HUDEP-2 (cell line): ENCODE measurements around the gene NUTM2D.
A peak's percentile ranks its signal among the peaks of the same experiment; 100 is the strongest.
"Not testable (repeated sequence)": the region's sequence is repeated elsewhere in the genome, so short reads cannot be mapped to it uniquely, and the experiment has no call there.

Source experiments
- DNase-seq, 76 experiments: peaks; one replicate each; lab custom pipeline; 2025; ENCODE audit not compliant: unreplicated experiment in 76 of 76; lab: John Stamatoyannopoulos, UW

NUTM2D gene

DNA sequence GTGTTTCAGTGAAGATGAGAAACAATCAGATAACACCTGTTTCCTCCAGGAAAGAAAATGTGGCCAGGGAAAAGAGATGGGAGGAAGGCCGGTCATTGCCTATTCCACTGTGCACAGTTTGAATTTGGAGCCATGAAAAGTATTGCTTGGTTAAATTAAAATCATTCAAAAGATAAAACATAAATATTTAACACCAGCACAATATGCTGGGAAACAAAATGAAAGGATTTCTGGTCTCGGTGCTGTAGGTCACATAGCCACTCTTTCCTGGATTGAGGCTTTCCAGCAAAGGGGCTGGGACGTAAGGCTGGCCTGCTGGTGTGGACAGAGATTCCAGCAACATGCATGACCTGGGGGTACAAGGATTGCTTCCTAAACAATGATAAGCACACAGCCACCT, at the start of gene NUTM2D:
TSS of gene NUTM2D (plus strand) at position 301 of the 400 bp plus-strand sequence. CDS start 522 bp downstream, outside the sequence.
- not testable (repeated sequence) for DNase-seq

DNA sequence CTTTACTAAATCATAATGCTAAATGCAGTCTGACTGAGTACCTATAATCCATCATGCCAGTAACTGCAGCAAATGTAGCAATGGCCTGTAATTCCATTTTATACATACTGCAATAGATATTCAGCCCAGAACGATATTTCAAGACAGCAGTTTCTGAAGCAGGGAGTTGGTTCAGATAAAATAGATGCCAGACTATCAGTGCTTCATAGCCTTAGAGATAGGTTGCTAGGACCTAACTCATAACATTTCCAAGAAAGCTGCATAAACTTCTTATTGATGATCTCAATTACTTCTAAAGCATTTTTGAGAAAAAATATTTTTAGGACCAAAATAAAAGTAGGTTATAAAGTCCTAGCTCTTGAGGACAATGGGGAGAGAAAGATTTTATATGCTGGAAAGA, 48.8 kb upstream of the NUTM2D start:
- DNase-seq = peak in 20 of 76 experiments; percentile 3 to 60 (median 22)

- not testable (repeated sequence) for DNase-seq
Observed at GRCh38 chr10:87309657-87310056, 47.9 kb upstream of the NUTM2D start.

- DNase-seq = not testable (repeated sequence)
Observed at GRCh38 chr10:87311521-87311920, 46.0 kb upstream of the NUTM2D start.

DNA sequence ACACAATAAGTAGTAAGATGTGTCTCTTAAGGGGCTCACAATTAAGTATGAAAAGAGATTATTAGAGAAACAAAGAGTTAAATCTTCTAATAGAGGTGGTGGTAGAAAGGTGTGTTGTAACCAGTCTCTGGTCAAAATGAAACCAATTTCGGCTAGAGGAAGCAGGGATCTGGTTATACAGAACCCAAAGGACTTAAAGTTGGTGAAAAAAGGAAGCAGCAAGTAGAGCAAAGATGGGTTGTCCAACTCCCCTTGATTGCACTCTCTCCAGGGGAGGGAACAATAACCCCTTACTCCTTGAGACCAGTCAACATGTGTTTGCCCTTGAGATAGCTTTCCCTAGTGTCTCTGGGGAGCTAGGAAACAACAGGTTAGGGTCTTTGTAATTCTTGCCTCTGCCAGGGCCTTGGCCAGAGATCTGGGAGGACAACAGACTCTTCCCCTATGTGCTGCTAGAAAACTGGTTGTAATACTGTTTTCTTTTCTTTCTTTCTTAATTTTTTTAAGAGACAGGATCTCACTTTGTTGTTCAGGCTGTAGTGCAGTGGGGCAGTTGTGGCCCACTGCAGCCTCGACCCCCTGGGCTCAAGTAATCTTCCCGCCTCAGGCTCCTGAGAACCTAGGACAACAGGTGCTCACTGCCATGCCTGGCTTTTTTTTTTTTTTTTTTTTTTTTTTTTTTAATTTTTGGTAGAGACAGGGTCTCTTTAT, 43.7 kb upstream of the NUTM2D start:
- DNase-seq = not testable (repeated sequence)

DNA sequence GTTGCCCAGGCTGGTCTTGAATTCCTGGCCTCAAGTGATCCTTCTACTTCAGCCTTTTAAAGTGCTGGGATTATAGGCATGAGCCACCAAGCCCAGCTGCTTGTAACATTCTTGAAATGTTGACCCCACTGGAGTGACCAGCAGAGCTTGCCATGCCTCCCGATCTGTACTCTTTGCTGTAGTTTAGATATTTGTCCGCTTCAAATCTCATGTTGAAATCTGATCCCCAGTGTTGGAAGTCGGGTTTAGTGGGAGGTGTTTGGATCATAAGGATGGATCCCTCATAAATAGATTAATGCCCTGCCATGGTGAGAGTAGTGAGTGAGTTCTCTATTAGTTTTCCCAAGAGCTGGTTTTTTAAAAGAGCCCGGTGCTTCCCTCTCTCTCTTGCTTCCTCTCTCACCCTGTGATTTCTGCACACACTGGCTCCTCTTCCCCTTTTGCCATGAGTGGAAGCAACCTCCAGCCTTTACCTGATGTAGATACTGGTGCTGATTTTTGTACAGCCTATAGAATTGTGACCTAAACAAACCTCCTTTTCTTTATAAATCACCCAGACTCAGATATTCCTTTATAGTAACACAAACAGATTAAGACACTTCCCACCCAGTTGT, 43.1 kb upstream of the NUTM2D start:
- DNase-seq = not testable (repeated sequence)

- DNase-seq = not testable (repeated sequence)
Observed at GRCh38 chr10:87321505-87321904, 36.0 kb upstream of the NUTM2D start.

DNA sequence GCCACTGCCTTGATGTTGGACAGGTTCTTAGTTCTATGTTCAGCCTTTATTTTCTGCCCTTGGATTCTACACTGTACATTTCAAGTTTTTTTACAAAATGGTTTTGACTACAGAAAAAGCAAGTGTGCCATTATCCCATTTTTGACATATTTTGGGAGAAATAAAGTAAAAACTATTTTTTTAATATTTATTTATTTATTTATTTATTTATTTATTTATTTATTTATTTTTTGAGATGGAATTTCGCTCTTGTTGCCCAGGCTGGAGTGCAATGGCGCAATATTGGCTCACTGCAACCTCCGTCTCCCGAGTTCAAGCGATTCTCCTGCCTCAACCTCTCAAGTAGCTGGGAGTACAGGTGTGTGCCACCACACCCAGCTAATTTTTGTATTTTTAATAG, 33.0 kb upstream of the NUTM2D start:
- DNase-seq = not testable (repeated sequence)

DNA sequence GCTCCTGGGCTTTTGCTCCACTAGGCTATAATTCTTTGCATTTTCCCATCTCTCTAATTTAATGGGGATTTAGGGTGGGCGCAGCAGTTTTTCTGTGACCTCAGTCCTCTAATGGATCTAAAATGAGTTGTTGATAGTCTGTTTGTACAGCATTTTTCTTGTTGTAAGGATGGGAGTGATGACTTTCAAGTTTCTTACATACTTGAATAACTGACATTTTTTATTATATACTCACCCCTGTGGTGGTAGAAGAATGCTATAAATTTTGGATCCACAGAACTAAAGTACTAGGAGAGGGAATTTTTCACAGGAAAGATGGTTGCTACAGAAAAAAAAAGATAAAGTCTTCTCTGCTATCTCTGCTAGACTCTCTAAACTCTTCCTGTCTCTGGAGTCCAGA, 29.6 kb upstream of the NUTM2D start:
- not testable (repeated sequence) for DNase-seq

- not testable (repeated sequence) for DNase-seq
Observed at GRCh38 chr10:87329131-87329530, 28.4 kb upstream of the NUTM2D start.

- DNase-seq = not testable (repeated sequence)
Observed at GRCh38 chr10:87332687-87333086, 24.9 kb upstream of the NUTM2D start.

DNA sequence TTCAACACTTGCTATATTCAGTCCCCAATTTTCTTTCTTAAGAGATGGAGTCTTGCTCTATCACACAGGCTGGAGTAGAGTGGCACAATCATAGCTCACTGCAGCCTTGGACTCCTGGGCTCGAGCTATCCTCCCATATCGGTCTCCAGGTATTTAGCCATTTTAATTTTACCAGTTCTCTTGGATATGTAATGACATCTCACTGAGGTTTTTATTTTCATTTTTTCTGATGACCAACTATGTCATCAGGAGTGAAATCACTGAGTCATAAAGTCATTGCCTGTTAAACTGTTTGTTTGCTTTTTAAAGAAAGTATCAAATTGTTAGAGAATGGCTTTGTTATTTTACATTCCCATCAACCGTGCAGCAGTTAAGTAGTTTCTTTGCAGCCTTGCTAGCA, 17.1 kb upstream of the NUTM2D start:
- DNase-seq = peak in 4 of 76 experiments; percentile 10 to 33 (median 12)

DNA sequence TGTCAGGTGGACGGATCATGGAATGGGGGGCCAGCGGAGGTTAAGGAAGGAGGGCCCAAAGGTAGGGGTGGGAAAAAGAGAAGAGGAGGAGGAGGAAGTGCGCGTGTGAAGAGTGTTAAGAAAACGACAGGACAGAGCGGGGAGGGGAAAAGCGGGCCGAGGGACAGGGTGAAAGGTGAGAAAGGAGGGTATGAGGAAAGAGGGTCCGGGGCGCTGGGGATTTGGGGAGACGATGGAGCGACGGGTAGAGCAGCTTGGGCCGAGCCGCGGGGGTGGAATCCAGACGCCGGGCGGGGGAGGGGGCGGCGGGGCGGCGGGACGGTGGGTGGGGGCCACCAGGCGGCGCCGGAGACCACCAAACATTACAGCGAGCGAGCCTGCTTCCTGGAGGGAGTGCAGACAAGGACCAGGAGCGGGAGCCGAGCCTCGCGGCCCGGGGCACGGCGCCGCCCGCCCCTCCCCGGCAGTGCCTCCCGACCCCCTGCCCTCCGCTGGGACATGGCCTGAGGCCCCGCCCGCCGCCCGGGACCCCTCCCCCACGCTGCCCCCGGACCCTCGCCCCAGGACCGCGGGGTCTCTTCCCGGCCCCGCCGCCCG, 15.9 kb upstream of the NUTM2D start:
- DNase-seq = not testable (repeated sequence)

DNA sequence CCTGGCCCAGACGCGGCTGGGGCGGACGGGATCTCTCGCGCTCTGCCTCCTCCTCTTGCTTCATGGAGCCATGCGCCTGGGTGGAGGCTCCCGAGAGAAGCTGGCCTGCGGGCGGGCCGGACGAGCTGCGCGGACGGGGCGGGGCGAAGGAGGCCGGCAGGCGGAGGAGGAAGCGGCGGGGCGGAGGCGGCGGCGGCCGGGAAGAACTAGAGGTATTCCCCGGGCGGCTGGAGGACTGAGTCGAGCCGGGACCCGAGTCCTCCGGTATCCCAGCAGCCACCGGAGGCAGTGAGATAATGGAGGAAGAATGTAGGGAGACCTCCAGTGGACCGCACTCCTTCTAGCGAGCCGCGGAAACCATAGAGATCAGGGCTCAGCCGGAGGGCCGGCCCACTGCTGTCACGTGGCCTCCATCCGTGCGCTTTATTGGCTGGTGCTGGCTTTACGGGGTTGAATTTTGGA, 15.3 kb upstream of the NUTM2D start:
- DNase-seq = peak in 74 of 76 experiments; percentile 8 to 86 (median 66)

DNA sequence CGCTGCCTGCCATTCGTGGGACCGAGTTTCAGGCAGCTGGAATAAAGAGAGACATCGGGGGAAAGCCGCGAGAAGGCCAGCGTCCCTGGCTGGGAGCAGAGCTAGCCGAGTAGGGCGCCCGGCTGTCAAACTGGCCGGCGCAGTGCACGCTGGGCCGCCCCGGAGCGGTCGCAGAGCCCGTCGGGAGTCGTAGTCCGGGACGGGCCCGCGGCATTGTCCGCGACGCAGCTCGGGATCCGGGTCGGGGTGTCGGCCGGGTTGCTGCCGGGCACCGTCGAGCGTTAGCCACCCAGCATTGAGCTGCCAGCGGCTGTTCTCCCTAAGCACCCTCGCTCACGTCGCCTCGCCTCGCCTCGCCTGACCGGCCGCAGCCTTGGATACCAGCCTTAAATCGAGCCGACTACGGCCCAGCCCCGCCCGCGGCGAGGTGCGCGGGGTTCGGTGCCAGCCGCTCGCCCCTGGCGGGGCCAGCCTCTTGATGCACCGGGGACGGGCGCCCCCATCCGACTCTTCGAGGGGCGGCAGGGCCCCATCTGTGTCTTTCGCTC, 14.8 kb upstream of the NUTM2D start:
- DNase-seq = peak in 70 of 76 experiments; percentile 2 to 83 (median 66)

GRCh38 chr10:87345743-87346142, 11.8 kb upstream of the NUTM2D start:
- not testable (repeated sequence) for DNase-seq

DNA sequence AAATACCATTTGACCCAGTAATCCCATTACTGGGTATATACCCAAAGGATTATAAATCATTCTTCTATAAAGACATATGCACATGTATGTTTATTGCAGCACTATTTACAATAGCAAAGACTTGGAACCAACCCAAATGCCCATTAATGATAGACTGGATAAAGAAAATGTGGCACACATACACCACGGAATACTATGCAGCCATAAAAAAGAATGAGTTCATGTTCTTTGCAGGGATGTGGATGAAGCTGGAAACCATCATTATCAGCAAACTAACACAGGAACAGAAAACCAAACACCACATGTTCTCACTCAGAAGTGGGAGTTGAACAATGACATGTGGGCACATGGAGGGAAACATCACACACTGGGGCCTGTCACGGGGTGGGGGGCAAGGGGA, 7.4 kb upstream of the NUTM2D start:
- DNase-seq = not testable (repeated sequence)

GRCh38 chr10:87352825-87353224, 4.7 kb upstream of the NUTM2D start:
- DNase-seq = not testable (repeated sequence)

DNA sequence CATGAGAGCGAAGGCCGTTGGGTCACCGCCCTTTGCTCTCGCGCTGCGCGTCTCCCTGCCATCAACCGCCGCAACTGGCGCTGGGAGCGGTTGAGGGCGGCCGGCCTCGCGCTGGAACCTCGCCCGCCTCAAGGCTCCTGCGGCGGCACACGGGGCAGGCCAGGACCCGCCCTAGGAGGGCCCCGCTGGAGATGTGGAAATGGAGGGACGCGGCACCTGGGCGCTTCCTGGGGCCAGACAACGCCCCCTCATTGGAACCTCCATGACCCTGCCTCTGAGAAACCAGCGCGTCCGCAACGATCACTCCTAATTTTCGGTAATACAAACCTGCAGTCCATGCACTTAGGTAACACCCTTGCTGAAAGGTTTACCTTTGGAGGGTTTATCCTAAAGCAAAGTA, 2.4 kb upstream of the NUTM2D start:
- DNase-seq = not testable (repeated sequence)

DNA sequence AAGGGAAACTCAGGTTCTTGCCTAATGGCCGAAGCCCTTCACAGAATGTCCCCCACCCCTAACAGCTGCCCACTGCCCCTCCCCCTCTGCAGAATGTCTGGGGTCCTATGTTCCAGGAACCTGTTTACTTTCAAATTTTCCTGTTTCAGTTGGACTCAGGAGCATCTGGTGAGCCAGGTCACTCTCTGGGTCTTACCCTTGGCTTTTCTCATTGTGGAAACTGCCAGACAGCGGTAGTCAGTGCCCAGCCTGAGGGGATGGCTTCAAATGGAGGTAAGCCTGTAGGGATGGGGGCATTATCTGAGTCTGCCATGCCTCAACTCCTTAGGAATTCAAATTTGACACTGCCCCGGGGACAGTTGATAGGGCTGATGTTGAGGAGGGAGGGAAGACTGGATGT, 615 bp downstream of the NUTM2D start:
- not testable (repeated sequence) for DNase-seq

DNA sequence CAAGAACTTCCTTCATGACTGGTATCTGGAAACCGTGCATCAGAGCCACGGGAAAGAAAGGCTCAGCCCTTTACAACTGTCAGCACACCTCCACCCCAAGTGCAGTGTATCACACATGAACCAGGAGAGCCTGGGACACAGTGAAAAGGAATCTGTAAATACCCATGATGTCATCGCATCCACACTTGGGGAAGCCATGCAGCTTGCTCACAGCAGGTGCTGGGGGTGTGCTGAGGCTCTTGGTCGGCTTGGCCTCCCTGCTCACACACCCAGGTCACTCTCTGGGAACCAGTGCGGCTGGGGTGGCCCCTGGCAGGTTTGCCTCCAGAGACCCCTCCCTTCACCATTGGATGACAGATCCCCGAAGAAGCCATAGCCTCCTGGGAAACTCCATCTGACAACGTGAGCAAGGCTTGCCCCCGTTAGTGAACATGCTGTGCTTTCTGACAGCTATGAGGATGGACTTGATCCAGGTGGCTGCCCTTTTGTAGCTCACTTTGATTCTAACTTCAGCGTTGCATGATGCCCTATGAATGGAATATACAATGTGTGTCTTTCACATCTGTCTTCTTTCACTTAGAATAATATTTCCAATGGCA, 12.1 kb downstream of the NUTM2D start:
- not testable (repeated sequence) for DNase-seq
